Epithelial cell of proximal tubule (primary cell): ENCODE results near the gene ATP8A2. TPM values are rescaled to one million over a fixed set of nuclear protein-coding genes. Genes with fewer than 3 reads are reported as not detected.

Source experiments
- DNase-seq: peaks from one replicate; pipeline ENCODE4 v3.0.0-alpha.2; 2011; ENCODE audit warnings: low read depth
- H3K4me3 ChIP-seq: 2 replicates; pipeline ENCODE4 v1.5.1; 2011; ENCODE audit warnings: low read depth, mild to moderate bottlenecking, low read length
- CTCF ChIP-seq: conservative IDR thresholded peaks from 2 replicates; pipeline ENCODE4 v1.5.1; 2012; ENCODE audit warnings: low read depth, mild to moderate bottlenecking, low read length
- total RNA-seq: library from RNA; depleted of rRNA; stranded (reverse); fragments of >200 nt; gene quantifications from 2 replicates; pipeline ENCODE4 v1.2.3, GENCODE V29; 2015

Gene ATP8A2
- total RNA-seq, 1 donor from 2014 or later = 2.2 TPM

DNA sequence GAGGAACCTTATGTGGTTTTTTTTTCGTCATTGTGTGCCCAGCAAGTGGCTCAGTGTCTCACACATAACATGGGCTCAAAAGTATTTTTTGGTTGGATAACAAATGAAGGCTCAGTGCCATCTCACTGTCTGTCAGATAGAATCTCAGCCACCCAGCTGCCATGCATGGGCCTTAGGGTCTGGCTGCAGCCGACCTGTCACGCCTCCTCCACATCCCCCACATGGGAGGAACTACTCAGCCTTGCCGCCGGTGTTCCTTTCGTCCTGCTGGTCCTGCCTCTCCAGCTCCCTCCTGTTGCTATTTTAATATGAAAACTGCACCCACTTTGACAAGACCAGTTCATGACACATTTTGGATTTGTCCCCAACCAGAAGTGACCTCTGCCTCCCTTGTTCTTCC, 558.9 kb downstream of the ATP8A2 start:
- no peak for DNase-seq
- H3K4me3 ChIP-seq = no peak overlapping the region
- TF ChIP-seq CTCF = no peak

- no peak for DNase-seq
- H3K4me3 ChIP-seq = no peak overlapping the region
Observed at GRCh38 chr13:25932365-25932764, 560.6 kb downstream of the ATP8A2 start.

GRCh38 chr13:25933520-25933919, 561.7 kb downstream of the ATP8A2 start:
- H3K4me3 ChIP-seq = no peak overlapping the region
- no peak for TF ChIP-seq CTCF
- DNase-seq = no peak

More at GRCh38 chr13:25932365-25932764, 560.6 kb downstream of the ATP8A2 start:
- TF ChIP-seq CTCF = no peak

- no peak overlapping the region for H3K4me3 ChIP-seq
- TF ChIP-seq CTCF = no peak
- DNase-seq = no peak
Observed at GRCh38 chr13:25934127-25934526, 562.4 kb downstream of the ATP8A2 start.

DNA sequence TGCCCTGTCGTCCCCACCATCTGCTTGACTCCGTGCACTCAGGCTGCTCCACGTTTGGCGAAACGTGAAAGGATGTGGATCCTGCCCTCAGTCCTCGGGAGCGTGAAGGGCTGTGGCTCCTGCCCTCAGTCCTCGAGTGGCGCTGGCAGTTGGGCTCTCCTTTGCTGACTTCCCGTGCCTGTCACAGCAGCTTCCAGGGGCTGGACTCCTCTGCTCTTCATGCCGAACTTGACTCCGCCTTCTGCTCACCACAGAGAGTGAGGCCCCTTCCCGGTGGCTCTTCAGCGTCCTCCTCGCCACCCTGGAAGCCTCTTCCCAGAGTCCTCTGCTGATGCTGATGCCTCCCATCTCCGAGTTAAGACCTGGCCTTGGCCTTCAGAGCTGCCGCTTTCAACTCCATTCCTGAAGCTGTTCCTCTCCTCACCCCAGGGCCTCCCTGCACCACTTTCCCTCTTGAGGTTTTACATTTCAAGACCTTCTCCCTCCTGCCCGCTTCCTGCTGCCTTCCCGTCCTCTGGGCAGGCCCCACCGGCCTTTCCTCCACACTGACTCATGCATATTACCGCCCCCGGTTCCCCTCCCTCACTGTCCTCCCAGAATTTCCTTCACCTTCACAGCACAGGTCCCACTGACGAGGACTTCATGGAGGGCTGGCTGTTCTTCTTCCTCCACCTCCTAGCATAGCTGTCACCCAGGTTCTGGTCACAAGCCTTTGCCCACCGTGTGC, 568.4 kb downstream of the ATP8A2 start:
- no peak for DNase-seq
- no peak overlapping the region for H3K4me3 ChIP-seq
- no peak for TF ChIP-seq CTCF

DNA sequence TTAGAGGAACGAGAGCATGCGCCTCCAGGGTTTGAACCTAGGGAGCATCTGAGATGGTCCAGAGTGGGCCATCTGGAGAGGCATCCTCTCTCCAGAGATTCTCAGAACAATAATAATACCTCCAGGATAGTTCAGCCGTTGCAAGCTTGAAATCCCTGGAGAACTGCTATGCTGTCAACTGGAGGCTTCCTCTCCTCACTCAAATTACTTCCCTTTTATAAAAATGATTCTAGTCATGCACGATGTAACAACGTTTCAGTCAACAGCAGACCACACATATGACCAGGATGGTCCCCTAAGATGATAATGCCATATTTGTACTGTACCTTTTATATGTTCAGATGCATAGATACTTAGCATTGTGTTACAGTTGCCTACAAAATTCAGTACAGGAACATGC, 571.3 kb downstream of the ATP8A2 start:
- H3K4me3 ChIP-seq = no peak overlapping the region
- no peak for DNase-seq
- no peak for TF ChIP-seq CTCF

GRCh38 chr13:25943658-25944057, 571.9 kb downstream of the ATP8A2 start:
- peak; percentile 83 for DNase-seq
- no peak overlapping the region for H3K4me3 ChIP-seq
- TF ChIP-seq CTCF = no peak
